Posterior cingulate gyrus (tissue), 11 donors: ENCODE data around the gene NDUFA3.

Experiments used
- DNase-seq, 10 donors: peaks; one replicate each; pipeline versions ENCODE4 v3.0.0 to v3.0.0-alpha.2; 2020 to 2021; ENCODE audit warnings: mixed read lengths in 3 of 10
- intact Hi-C: fragments of 100-400 bp; cut with DNase I; formaldehyde crosslinking; loops from one replicate; pipeline ENCODE4 v1.15.1; 2023

The NDUFA3 gene

DNA sequence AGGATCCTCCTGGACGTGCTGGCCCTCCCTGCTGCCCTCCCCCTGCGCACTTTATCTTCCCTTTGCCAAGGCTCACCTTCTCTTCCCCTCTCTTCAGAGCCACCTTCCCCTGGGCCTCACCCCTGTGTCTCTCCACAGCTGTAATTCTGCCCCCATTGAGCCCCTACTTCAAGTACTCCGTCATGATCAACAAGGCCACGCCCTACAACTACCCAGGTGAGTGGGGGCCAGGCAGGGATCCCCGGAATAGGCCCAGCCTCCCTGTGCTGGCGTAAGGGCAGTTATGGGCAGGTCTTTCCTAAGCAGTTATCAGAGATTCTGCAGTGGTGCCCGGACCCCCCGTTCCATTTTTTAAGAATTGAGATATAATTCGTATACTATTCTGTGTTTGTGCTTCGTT is 3.1 kb downstream of the NDUFA3 start:
- DNase-seq, result peak in 3 of 10 donors; percentile 18 to 55 (median 34)
- intact Hi-C loops, result loop anchor here (10.0 kb wide), 1 partner anchor 121 kb away; no protein-coding TSS in a partner anchor

GRCh38 chr19:54106716-54107115 is 4.1 kb downstream of the NDUFA3 start:
- intact Hi-C loops, result loop anchor here (10.0 kb wide), 1 partner anchor 122 kb away; no protein-coding TSS in a partner anchor

GRCh38 chr19:54107876-54108490 is 5.3 kb downstream of the NDUFA3 start:
- intact Hi-C loops, result loop anchor here (10.0 kb wide), 1 partner anchor 123 kb away; no protein-coding TSS in a partner anchor

More at GRCh38 chr19:54106716-54107115, 4.1 kb downstream of the NDUFA3 start:
- DNase-seq, result peak in 2 of 10 donors; percentile 44 to 50

GRCh38 chr19:54108496-54108895 is 5.8 kb downstream of the NDUFA3 start:
- intact Hi-C loops, result loop anchor here (10.0 kb wide), 1 partner anchor 124 kb away; no protein-coding TSS in a partner anchor
- peak in 2 of 10 donors; percentile 14 to 26 for DNase-seq

More at GRCh38 chr19:54107876-54108490, 5.3 kb downstream of the NDUFA3 start:
- peak in 3 of 10 donors; percentile 48 to 66 (median 52) for DNase-seq

- DNase-seq, result peak in 3 of 10 donors; percentile 56 to 87 (median 66)
- intact Hi-C loops, result loop anchor here (10.0 kb wide), 1 partner anchor 125 kb away; no protein-coding TSS in a partner anchor
Measured at GRCh38 chr19:54109651-54110050, 7.0 kb downstream of the NDUFA3 start.

DNA sequence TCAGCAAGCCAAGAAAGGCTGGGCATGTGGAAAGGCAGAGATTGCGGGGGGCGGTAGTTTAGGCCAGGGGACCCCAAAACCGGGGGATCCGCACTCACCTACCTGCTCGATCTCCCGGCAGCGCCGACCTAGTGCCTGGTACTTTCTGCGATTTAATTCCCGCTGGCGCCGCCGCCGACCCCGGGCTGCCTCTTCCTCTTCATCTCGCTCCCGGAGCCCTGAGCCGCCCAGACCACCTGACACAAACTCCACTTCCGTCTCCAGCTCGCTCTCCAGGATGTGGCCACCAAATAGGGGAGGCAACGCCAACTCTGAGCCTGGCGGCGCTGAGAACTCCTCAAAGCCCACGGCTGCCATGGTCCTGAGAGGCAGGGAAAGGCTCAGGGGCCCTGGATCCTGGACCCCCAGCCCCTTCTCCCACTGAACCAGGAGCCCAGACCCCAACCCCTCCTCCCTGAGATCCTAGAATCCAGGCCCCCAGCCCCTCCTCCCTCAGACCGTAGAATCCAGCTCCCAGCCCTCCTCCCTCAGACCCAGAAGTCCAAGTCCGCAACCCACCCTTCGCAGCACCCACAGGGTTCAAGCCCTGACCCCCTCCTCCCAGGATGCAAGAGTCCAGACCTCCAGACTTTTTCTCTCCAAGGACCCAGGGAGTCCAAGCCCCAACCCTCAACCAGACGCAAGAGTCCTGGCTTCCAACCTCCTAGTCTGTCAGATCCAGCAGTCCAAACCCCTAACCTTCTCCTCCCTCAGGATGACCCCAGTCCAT is 11.9 kb downstream of the NDUFA3 start:
- peak in 8 of 10 donors; percentile 33 to 94 (median 48) for DNase-seq
- intact Hi-C loops, result loop anchor here (1.0 kb wide), 2 partner anchors 12 to 23 kb away; partner anchors contain the start of genes CNOT3 and NDUFA3

DNA sequence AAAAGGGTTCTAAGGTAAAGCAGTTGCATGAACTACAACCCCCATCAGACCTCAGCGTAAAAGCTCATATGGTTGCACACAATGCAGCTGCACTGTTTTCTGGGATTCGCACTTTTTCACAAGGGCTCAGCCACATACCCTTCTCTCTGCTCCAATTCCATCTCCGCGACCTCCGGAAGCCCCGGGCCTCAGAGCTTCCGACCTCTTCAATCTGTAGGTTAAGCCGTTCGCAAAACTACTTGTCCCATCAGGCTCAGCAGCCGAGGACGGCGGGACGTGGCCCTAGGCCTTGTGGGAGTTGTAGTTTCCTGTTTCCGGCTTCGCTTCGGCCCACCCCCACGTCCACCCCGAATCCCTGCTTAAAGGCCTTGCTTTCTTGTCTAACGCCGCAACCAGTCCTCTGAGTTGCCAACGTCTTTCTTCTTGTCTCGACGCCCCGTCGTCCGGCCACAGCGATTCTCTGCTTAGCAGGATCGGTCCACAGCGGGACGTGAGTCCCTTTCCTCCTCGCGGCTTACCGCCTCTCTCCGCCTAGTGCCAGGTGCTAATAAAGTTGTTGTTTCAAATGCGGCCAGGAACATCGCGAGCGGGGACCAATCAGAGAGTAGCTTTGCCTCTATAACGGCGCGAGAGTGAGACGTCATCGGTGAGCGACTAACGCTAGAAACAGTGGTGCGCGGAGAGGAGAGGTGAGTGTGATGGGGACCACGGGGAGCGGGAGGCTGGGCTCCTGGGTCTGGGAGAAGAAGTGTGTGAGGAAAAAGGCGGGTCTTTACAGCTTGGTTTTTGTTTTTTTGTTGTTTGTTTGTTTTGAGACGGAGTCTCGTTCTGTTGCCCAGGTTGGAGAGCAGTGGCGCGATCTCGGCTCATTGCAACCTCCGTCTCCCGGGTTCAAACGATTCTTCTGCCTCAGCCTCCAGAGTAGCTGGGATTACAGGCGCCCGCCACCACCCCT is 12.7 kb downstream of the NDUFA3 start, which contains the start of the genes PRPF31 and TFPT:
PRPF31 (plus strand) TSS at position 646 of the 955 bp plus-strand sequence. CDS start 2,525 bp downstream, outside the sequence.
TFPT (minus strand) TSS at position 549 of the 955 bp plus-strand sequence; CDS start at position 161, 388 bp downstream.
- intact Hi-C loops, result loop anchor here (1.0 kb wide), 2 partner anchors 13 to 22 kb away; partner anchors contain the start of genes CNOT3 and NDUFA3

GRCh38 chr19:54121259-54121658 is 18.6 kb downstream of the NDUFA3 start:
- DNase-seq, result no peak

More for the DNA sequence above, 12.7 kb downstream of the NDUFA3 start, which contains the start of the genes PRPF31 and TFPT:
- DNase-seq, result peak; percentile 90 to 99 (median 95)

DNA sequence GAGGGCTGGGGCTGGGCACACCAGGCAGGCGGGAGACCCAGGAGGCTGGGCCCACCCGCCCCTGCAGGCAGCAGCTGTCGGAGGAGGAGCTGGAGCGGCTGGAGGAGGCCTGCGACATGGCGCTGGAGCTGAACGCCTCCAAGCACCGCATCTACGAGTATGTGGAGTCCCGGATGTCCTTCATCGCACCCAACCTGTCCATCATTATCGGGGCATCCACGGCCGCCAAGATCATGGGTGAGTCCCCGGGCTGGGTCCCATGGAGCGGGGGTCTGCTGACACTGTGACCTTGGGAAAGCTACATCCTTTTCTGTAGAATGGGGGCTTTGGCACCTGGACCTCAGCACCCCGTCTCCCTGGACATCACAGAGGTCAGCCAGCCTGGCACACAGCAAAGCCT is 21.0 kb downstream of the NDUFA3 start:
- no peak for DNase-seq
- intact Hi-C loops, result no loop called here

More at GRCh38 chr19:54121259-54121658, 18.6 kb downstream of the NDUFA3 start:
- intact Hi-C loops, result no loop called here

DNA sequence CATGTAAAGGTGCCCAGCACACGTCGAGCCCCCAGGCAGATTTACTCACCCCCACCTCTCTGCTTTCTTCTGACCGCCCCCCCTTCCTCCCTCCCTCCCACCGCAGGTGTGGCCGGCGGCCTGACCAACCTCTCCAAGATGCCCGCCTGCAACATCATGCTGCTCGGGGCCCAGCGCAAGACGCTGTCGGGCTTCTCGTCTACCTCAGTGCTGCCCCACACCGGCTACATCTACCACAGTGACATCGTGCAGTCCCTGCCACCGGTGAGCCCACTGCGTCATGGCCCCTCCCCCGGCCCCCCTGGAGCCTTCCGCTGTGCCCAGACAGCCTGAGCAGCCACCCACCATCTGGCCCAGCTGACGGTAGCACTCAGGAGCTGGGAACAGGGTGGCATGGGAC is 21.7 kb downstream of the NDUFA3 start:
- intact Hi-C loops, result no loop called here
- DNase-seq, result no peak

DNA sequence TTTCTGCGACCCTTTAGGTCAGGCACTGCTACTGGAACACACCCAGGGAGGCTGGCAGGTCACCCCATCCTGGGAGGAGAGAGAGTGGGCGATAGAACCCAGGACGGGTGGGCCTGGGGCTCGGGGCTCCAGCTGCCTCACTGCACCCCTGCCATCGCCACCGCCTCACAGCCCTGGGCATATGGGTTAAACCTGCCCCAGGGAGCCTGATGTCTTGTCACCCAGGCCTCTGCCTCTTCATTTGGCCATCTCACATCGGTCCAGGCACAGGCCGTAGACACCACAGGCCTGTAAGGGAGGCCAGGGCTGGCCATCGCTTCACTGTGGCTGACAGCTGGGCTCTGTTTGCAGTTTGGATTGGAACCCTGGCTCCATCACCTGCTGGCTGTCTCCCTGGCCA is 23.1 kb downstream of the NDUFA3 start:
- intact Hi-C loops, result no loop called here
- DNase-seq, result no peak

DNA sequence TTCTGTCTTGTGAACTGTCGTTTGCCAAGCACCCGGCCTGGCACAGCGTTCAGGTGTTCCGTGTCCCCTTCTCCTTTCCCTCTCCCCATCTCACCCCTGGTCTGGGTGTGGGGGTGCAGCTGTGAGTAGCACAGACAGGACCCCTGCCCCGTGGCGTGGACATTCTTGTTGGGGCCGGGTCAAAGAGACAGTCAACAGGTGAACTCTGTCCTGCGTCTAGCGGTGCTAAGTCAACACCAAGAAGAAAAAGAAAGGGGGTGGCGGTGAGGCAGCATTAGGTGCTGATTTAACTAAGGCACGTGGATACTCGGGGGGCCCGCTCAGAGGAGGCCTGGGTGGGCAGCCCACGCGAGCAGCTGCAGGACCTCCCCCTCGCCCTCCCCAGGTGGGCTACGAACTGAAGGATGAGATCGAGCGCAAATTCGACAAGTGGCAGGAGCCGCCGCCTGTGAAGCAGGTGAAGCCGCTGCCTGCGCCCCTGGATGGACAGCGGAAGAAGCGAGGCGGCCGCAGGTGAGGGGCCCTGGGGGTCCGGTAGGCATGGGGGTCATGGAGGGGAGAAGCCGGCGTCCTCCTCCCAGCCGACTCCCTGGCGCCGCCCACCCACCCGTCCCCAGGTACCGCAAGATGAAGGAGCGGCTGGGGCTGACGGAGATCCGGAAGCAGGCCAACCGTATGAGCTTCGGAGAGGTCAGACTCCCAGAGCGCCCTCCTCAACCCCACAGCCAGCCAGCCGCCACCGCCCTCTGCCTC is 25.2 kb downstream of the NDUFA3 start:
- intact Hi-C loops, result no loop called here
- no peak for DNase-seq

DNA sequence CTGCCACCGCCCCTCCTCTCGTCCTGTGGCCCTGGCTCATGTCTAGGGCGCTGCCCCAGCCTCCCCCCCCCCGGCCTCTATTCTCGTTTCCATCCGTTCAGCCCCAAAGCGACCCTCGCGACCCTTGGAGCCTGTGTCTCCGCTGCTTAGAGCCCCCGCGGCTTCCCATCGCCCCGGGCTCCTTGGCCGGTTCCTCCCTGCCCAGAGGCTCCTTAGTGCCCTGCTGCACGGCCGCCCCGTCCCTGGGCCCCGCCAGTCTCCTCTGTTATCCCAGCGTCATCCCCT is 25.7 kb downstream of the NDUFA3 start:
- intact Hi-C loops, result no loop called here

DNA sequence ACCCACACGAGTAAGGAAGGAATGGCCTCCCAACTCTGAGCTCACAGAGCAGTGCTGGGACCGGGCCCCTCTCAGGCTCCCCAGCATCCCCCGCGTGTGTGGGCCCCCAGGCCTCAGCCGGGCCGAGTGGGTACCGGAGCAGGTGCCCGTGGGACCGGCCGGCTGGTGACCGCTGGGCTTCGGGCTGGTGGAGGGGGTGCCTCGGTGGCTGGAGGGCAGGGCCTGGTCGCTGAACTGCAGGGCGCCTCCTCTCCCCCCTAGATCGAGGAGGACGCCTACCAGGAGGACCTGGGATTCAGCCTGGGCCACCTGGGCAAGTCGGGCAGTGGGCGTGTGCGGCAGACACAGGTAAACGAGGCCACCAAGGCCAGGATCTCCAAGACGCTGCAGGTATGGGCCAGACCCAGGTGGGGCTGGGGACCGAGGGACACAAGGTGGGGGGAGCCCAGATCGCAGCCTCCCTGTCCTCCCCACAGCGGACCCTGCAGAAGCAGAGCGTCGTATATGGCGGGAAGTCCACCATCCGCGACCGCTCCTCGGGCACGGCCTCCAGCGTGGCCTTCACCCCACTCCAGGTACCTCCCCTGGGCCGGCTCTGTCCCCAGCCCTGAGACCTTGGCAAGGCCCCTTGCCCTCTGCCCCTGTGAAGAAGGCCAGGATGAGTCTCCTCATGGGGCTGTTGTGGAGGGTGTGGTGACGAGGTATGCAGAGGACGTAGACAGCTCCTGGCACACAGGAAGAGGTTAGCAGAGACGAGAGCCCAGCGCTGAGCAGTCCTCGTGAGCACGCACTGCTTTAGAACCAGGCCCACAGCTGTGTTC is 26.4 kb downstream of the NDUFA3 start:
- peak in 1 of 10 donors; percentile 75 for DNase-seq
- intact Hi-C loops, result no loop called here

More for the DNA sequence above, 25.7 kb downstream of the NDUFA3 start:
- no peak for DNase-seq

GRCh38 chr19:54129617-54129996 is 27.0 kb downstream of the NDUFA3 start:
- DNase-seq, result peak in 1 of 10 donors; percentile 60
- intact Hi-C loops, result no loop called here

- no peak for DNase-seq
Measured at GRCh38 chr19:54133312-54133956, 30.8 kb downstream of the NDUFA3 start.

DNA sequence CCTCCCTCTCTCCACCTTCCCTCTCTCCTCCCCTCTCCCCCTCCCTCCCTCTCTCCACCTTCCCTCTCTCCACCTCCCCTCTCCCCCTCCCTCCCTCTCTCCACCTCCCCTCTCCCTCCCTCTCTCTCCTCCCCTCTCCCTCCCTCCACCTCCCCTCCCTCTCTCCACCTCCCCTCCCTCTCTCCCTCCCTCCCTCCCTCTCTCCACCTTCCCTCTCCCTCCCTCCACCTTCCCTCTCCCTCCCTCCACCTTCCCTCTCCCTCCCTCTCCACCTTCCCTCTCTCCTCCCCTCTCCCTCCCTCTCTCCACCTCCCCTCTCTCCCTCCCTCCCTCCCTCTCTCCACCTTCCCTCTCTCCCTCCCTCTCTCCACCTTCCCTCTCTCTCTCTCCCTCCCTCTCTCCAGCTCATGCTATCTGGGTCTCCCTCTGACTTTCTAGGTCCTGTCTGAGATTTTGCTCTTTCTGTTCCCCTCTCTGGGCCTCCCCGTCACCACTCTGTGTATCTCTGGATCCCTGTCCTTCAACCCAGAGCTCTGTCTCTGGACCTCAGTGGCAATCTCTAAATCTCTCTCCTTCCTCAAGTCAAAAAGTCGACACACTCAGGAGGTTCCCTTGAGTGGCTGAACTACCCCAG is 31.4 kb downstream of the NDUFA3 start:
- intact Hi-C loops, result no loop called here
- no peak for DNase-seq

More at GRCh38 chr19:54133312-54133956, 30.8 kb downstream of the NDUFA3 start:
- intact Hi-C loops, result no loop called here
